ENCODE measurements around the gene RPS6KA5. TPM values are rescaled to one million over a fixed set of nuclear protein-coding genes. Genes with fewer than 3 reads are reported as not detected.

RPS6KA5 gene
- polyA plus RNA-seq, 1 experiment, result 0.22 TPM

DNA sequence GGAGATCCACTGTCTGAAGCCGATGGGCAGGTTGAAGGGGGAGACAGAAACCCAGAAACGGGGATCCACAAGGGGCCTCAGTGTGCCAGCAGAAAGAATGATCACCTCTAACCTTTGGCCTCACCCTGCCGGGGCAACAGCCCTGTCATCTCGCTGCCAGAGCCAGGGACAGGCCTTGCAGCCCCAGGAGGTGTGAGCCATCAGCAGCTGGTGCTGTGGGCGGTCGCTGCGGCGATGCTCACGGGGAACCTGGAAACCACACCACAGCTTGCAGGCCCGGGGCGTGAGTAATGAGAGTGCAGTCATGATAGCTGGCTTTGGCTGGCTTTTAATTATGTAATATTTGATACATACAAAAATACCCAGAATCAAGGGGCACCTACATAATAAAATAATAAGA, 239.5 kb downstream of the RPS6KA5 start:
- H3K27me3 ChIP-seq (ENCODE audit: control insufficient read depth, insufficient read depth, low read length), result no peaks in the 10 kb centered on the region; the same call in 1 of the 2 replicates
- TF ChIP-seq, protein P1, sequence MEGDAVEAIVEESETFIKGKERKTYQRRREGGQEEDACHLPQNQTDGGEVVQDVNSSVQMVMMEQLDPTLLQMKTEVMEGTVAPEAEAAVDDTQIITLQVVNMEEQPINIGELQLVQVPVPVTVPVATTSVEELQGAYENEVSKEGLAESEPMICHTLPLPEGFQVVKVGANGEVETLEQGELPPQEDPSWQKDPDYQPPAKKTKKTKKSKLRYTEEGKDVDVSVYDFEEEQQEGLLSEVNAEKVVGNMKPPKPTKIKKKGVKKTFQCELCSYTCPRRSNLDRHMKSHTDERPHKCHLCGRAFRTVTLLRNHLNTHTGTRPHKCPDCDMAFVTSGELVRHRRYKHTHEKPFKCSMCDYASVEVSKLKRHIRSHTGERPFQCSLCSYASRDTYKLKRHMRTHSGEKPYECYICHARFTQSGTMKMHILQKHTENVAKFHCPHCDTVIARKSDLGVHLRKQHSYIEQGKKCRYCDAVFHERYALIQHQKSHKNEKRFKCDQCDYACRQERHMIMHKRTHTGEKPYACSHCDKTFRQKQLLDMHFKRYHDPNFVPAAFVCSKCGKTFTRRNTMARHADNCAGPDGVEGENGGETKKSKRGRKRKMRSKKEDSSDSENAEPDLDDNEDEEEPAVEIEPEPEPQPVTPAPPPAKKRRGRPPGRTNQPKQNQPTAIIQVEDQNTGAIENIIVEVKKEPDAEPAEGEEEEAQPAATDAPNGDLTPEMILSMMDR (IDR thresholded peaks at IDR 0.05; ENCODE audit: insufficient read depth, low read depth, low read length), result no peak
- H3K36me3 ChIP-seq (ENCODE audit: control insufficient read depth, insufficient read depth, low read length), result no peaks in the 10 kb centered on the region
- no peak overlapping the region for H3K4me3 ChIP-seq (ENCODE audit: low read depth, low read length)
- no peak for DNase-seq (ENCODE audit: low read depth)
- CTCF ChIA-PET, result no interaction called here
- POLR2A ChIA-PET, result no interaction called here

DNA sequence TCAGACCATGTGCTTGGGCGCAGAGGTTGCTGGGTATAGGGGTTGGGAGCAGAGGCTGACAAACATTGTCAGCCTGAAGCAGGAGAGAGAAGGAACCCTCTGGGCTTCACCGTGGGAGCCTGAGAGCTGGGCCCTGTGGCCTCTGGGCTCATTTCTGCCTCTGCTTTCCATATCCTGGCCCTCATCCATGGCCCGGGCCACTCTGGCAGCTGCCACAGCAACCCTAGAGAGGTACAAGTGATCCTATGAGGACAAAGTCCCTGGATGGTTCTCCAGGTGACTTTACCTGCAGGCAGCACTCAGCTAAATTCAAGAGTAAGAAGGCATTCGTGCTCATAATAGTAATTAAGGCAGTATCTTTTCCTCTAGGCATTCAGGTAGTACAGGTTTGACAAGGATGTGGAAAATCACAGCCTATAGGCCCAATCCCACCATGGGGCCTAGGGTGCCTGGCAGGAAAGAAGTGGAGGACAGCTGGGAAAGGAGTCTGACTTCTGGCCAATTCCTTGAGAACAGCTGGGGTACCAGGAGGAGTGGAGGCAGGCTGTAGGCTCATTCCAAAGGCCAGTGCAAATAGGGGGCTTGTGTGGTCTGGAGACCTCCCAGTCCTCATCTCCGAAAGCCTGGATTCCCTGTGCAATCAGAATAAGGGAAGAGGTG, 240.6 kb downstream of the RPS6KA5 start:
- TF ChIP-seq, protein P1 (IDR thresholded peaks at IDR 0.05; ENCODE audit: insufficient read depth, low read depth, low read length), result no peak
- H3K4me3 ChIP-seq (ENCODE audit: low read depth, low read length), result no peak overlapping the region
- H3K27me3 ChIP-seq (ENCODE audit: control insufficient read depth, insufficient read depth, low read length), result no peaks in the 10 kb centered on the region; the same call in 1 of the 2 replicates
- CTCF ChIA-PET, result interaction anchor here (0.5 kb wide), 1 partner anchor 200 kb away, joined by 3 read pairs; no protein-coding TSS in a partner anchor
- POLR2A ChIA-PET, result no interaction called here
- no peaks in the 10 kb centered on the region for H3K36me3 ChIP-seq (ENCODE audit: control insufficient read depth, insufficient read depth, low read length)
- no peak for DNase-seq (ENCODE audit: low read depth)

DNA sequence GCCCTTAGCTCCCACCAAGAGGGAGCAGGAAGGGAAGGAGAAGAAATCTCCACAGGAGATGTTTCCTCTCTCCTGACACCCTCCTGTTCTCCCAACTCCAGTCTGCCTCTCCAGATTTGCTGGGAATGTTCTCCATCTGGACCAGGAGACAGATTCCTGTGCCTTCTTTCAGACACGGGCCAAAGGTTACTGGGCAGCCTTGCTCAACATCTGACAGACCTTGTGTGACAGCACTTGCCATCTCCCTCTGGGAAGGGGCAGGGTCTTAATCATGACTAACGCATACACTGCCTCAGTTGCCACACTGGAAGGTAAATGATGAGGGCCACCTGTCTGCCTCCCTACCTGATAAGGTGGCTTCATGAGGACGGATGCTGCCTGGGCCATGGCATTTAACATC, 241.7 kb downstream of the RPS6KA5 start:
- Histone ChIP-seq H3K36me3 (ENCODE audit: control insufficient read depth, insufficient read depth, low read length) (no peaks in the 10 kb centered on the region), H3K27me3 (ENCODE audit: control insufficient read depth, insufficient read depth, low read length) (no peaks in the 10 kb centered on the region; the same call in 1 of the 2 replicates), H3K4me3 (ENCODE audit: low read depth, low read length) (no peak overlapping the region)
- DNase-seq (ENCODE audit: low read depth), result no peak
- ChIA-PET POLR2A (no interaction called here), CTCF (interaction anchor here (1.7 kb wide), 1 partner anchor 9 kb away, joined by 5 read pairs; no protein-coding TSS in a partner anchor)
- TF ChIP-seq, protein P1 (IDR thresholded peaks at IDR 0.05; ENCODE audit: insufficient read depth, low read depth, low read length), result no peak

DNA sequence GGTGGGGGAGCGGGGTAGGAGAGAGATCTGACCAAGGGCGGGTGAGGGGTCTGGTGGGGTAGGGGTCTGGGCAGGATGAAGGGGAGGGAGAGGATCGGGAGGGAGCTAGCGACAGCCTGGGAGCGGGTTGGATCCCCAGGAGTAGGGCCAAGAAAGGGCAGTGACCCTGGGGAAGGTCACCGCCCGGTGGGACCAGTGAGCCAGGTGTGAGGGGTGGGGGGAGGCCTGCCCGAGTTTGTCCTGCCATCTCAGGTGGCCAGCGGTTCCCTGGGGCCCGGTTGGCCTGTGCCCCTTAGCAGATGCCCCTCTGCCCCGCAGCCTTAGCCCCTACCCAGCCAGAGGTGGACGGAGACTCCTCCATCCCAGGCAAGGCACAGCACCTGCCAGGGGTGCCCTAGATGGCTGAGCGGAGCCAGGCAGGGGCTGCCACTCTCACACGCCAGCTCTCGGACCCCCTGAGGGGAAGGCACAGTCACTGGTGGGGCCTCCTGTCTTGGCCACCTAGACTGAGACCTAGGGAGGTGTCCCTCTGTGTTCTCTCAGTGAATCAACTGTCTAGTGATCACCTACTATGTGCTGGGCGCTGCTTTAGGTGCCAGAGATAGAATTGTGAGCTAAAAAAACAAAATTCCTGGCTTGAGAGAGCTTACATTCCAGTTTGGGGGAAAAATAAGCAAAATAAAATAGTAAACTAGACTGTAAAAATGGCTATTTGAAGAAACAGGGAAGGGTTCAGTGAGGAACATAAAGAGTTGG, 243.6 kb downstream of the RPS6KA5 start:
- CTCF ChIA-PET, result interaction anchor here (1.7 kb wide), 1 partner anchor 11 kb away, joined by 5 read pairs; no protein-coding TSS in a partner anchor
- Histone ChIP-seq H3K4me3 (ENCODE audit: low read depth, low read length) (peak overlapping the region; percentile 39), H3K36me3 (ENCODE audit: control insufficient read depth, insufficient read depth, low read length) (no peaks in the 10 kb centered on the region), H3K27me3 (ENCODE audit: control insufficient read depth, insufficient read depth, low read length) (no peaks in the 10 kb centered on the region; the same call in 1 of the 2 replicates)
- no peak for DNase-seq (ENCODE audit: low read depth)
- POLR2A ChIA-PET, result no interaction called here
- TF ChIP-seq, protein P1 (IDR thresholded peaks at IDR 0.05; ENCODE audit: insufficient read depth, low read depth, low read length), result no peak
